Sigmoid colon (tissue), 7 donors: ENCODE measurements around the gene CEP162. TPM values are rescaled to one million over a fixed set of nuclear protein-coding genes. Genes with fewer than 3 reads are reported as not detected.
"Not testable (repeated sequence)": the region's sequence is repeated elsewhere in the genome, so short reads cannot be mapped to it uniquely, and the experiment has no call there.

Experiments
- DNase-seq: peaks from one replicate; pipeline ENCODE4 v3.0.0-alpha.2; 2019
- H3K27ac ChIP-seq, 4 donors: fragments of 200-600 bp; sonication (generic); one replicate each; pipeline ENCODE4 v1.5.1; 2016 to 2019; ENCODE audit warnings: mild to moderate bottlenecking in 1 of 4
- H3K27me3 ChIP-seq, 3 donors: fragments of 200-600 bp; sonication (generic); one replicate each; pipeline ENCODE4 v1.5.1; 2019; ENCODE audit warnings: mild to moderate bottlenecking in 1 of 3
- H3K36me3 ChIP-seq, 4 donors: fragments of 200-600 bp; sonication (generic); one replicate each; pipeline ENCODE4 v1.5.1; 2016 to 2019
- H3K4me1 ChIP-seq, 4 donors: fragments of 200-600 bp; sonication (generic); one replicate each; pipeline ENCODE4 v1.5.1; 2017 to 2019
- H3K4me3 ChIP-seq, 4 donors: fragments of 200-600 bp; sonication (generic); one replicate each; pipeline ENCODE4 v1.5.1; 2017 to 2019; ENCODE audit warnings: mild to moderate bottlenecking in 2 of 4, moderate library complexity in 1 of 4
- H3K9me3 ChIP-seq, 4 donors: fragments of 200-600 bp in 3 of 4; sonication (generic) in 3 of 4; one replicate each; pipeline versions ENCODE4 v1.5.1 to v1.6.1; 2013 to 2019
- EP300 ChIP-seq, 4 donors: sonication (generic); formaldehyde crosslinking; IDR thresholded peaks; one replicate each; pipeline ENCODE4 v1.6.1; 2017; ENCODE audit warnings: antibody characterized with exemption in 4 of 4
- POLR2A ChIP-seq, 2 donors: fragments of 450-650 bp; IDR thresholded peaks; one replicate each; pipeline ENCODE4 v1.6.1; 2016; ENCODE audit warnings: antibody characterized with exemption in 2 of 2, mild to moderate bottlenecking in 2 of 2, moderate library complexity in 2 of 2
- POLR2AphosphoS5 ChIP-seq, 4 donors: sonication (generic); formaldehyde crosslinking; IDR thresholded peaks; one replicate each; pipeline ENCODE4 v1.6.1; 2017; ENCODE audit warnings: antibody characterized with exemption in 4 of 4
- WGBS, 2 donors: extraction: QIAGEN DNeasy Blood & Tissue Kit; methylation state at CpG; one replicate each; pipeline ENCODE4 v1.1.7; 2013; 5-methylcytosine and 5-hydroxymethylcytosine counted together
- intact Hi-C: fragments of 100-400 bp; cut with DNase I; formaldehyde crosslinking; loops from one replicate; pipeline ENCODE4 v1.15.1; 2023
- polyA plus RNA-seq, 3 donors: library from polyadenylated mRNA; stranded (reverse); fragments of 200-250 nt; gene quantifications; one replicate each; pipeline ENCODE4 v1.2.3, GENCODE V29; 2013
- total RNA-seq, 4 donors: library from RNA; depleted of rRNA; stranded (reverse); fragments of >200 nt; gene quantifications; one replicate each; pipeline ENCODE4 v1.1.0, GENCODE V29; 2016
- TF ChIP-seq, protein P1 (sequence below), 4 experiments: fragments of 450-650 bp in 3 of 4; fragments of 200-600 bp in 1 of 4; IDR thresholded peaks; one replicate each; pipeline ENCODE4 v1.5.1; 2016 to 2019; ENCODE audit warnings: antibody characterized with exemption in 4 of 4, mild to moderate bottlenecking in 3 of 4, moderate library complexity in 2 of 4
- donor health status: healthy with polysubstance abuse.
- donor health status: Bipolar disorder and iron deficiency.
- donor health status: healthy.

Gene CEP162
- total and polyA plus RNA-seq, 7 donors: 1.8 to 18.6 (median 12.4) TPM

DNA sequence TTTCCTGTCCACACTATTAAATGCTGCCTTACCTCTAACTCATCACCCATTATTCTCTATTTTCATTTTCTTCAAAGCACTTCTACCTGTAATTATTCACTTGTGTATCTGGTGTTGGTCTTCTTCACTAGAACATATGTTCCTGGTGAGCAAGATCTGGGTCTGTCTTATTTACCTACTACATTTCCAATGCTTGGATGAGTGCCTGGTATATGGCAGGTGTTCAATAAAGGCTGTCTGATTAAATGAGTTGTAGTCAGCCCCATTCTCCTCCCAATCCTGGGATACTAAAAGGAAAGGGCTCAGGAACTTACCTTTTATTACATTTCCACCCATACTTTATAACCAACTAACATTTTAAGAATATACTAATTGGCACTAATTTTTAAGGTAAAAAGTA is 61.0 kb downstream of the CEP162 start:
- Histone ChIP-seq H3K9me3 (no peaks in the 10 kb centered on the region), H3K27ac (no peak overlapping the region), H3K4me3 (no peak overlapping the region), H3K27me3 (no peaks in the 10 kb centered on the region), H3K36me3 (peaks cover 0 to 45% (median 2%) of the 10 kb centered on the region in 4 donors), H3K4me1 (no peaks in the 10 kb centered on the region)
- intact Hi-C loops: no loop called here
- TF ChIP-seq, protein P1, sequence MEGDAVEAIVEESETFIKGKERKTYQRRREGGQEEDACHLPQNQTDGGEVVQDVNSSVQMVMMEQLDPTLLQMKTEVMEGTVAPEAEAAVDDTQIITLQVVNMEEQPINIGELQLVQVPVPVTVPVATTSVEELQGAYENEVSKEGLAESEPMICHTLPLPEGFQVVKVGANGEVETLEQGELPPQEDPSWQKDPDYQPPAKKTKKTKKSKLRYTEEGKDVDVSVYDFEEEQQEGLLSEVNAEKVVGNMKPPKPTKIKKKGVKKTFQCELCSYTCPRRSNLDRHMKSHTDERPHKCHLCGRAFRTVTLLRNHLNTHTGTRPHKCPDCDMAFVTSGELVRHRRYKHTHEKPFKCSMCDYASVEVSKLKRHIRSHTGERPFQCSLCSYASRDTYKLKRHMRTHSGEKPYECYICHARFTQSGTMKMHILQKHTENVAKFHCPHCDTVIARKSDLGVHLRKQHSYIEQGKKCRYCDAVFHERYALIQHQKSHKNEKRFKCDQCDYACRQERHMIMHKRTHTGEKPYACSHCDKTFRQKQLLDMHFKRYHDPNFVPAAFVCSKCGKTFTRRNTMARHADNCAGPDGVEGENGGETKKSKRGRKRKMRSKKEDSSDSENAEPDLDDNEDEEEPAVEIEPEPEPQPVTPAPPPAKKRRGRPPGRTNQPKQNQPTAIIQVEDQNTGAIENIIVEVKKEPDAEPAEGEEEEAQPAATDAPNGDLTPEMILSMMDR (IDR thresholded peaks at IDR 0.05): no peak
- no peak for TF ChIP-seq POLR2AphosphoS5 (IDR thresholded peaks at IDR 0.05)
- TF ChIP-seq POLR2A (IDR thresholded peaks at IDR 0.05): no peak
- no peak for TF ChIP-seq EP300 (IDR thresholded peaks at IDR 0.05)
- no peak for DNase-seq

DNA sequence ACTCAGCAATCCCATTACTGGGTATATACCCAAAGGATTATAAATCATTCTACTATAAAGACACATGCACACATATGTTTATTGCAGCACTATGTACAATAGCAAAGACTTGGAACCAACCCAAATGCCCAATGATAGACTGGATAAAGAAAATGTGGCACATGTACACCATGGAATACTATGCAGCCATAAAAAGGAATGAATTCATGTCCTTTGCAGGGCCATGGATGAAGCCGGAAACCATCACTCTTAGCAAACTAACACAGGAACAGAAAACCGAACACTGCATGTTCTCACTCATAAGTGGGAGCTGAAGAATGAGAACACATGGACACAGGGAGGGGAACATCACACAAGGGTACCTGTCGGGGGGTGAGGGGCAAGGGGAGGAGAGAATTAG is 63.1 kb downstream of the CEP162 start:
- DNase-seq, H3K27me3 ChIP-seq, H3K4me3 ChIP-seq, H3K9me3 ChIP-seq, intact Hi-C loops, H3K27ac ChIP-seq, H3K4me1 ChIP-seq: not testable (repeated sequence)
- peaks cover 0 to 46% (median 4%) of the 10 kb centered on the region in 4 donors for H3K36me3 ChIP-seq
- 98% methylated on average over 3 of the region's 3 CpGs for WGBS, 2 donors

DNA sequence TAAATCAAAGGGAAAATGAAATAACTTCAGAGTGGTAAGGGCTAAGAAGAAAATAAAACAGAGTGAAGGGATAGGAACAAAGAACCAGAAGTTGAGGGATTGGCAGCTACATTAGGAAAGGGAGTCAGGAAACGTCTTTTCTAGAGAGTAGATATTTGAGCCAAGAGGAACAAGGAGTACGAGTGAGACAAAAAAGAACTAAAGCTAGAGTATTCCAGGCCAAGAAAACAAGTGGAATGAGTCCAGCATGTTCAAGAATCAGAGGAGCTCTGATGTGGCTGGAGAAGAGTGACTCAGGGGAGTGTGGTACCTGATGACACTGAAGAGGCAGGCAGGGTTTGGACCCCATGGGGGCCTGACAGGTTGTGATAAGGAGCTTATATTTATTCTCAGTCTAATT is 66.3 kb downstream of the CEP162 start:
- no peak for DNase-seq
- no peaks in the 10 kb centered on the region for H3K9me3 ChIP-seq
- no peaks in the 10 kb centered on the region for H3K27me3 ChIP-seq
- intact Hi-C loops: no loop called here
- TF ChIP-seq POLR2A (IDR thresholded peaks at IDR 0.05) (no peak), POLR2AphosphoS5 (IDR thresholded peaks at IDR 0.05) (no peak), EP300 (IDR thresholded peaks at IDR 0.05) (no peak)
- TF ChIP-seq, protein P1 (IDR thresholded peaks at IDR 0.05): no peak
- H3K4me1 ChIP-seq: no peaks in the 10 kb centered on the region
- no peak overlapping the region for H3K27ac ChIP-seq
- H3K4me3 ChIP-seq: no peak overlapping the region
- 86 to 91% methylated on average over 2 of the region's 2 CpGs for WGBS, 2 donors
- peaks cover 0 to 54% (median 4%) of the 10 kb centered on the region in 4 donors for H3K36me3 ChIP-seq

DNA sequence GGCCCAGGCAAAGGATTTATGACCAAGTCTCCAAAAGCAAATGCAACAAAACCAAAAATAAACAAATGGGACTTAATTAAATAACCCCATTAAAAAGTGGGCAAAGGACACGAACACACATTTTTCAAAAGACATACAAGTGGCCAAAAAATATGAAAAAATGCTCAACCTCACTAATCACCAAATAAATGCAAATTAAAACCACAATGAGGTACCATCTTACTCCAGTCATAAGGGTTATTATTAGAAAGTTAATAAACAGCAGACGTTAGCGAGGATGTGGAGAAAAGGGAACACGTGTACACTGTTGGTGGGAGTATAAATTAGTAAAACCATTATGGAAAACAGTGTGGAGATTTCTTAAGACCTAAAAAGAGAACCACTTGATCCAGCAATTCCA is 71.1 kb downstream of the CEP162 start:
- Histone ChIP-seq H3K4me1 (no peaks in the 10 kb centered on the region), H3K4me3 (no peak overlapping the region), H3K9me3 (no peaks in the 10 kb centered on the region), H3K36me3 (peaks cover 0 to 66% (median 12%) of the 10 kb centered on the region in 4 donors), H3K27ac (no peak overlapping the region), H3K27me3 (no peaks in the 10 kb centered on the region)
- no peak for DNase-seq
- WGBS, 2 donors: 79 to 86% methylated on average over 4 of the region's 4 CpGs
- TF ChIP-seq, protein P1 (IDR thresholded peaks at IDR 0.05): no peak
- TF ChIP-seq POLR2AphosphoS5 (IDR thresholded peaks at IDR 0.05) (no peak), EP300 (IDR thresholded peaks at IDR 0.05) (no peak), POLR2A (IDR thresholded peaks at IDR 0.05) (no peak)
- intact Hi-C loops: no loop called here

DNA sequence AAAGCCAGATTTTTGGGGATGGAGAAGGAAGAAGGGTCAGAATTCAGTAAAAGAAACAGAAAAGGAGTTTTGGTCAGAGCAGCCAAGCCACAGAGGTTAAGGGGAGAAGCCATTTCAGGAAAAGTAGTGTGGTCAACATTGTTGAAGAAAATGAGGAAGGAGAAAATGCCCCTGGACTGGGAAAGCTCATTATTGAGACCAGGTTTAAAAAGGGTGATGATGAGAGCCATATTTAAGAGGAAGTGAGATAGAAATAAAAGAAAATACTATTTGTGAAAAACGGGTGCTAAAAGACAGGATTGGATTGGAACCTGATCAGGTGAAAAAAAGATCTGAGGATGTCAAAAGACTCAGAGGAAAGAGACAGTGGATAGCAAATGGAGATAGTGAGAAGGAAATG is 75.8 kb downstream of the CEP162 start:
- Histone ChIP-seq H3K36me3 (peaks cover 0 to 38% (median 10%) of the 10 kb centered on the region in 4 donors), H3K4me1 (no peaks in the 10 kb centered on the region), H3K27me3 (no peaks in the 10 kb centered on the region), H3K9me3 (no peaks in the 10 kb centered on the region), H3K4me3 (no peak overlapping the region), H3K27ac (no peak overlapping the region)
- intact Hi-C loops: no loop called here
- no peak for DNase-seq
- TF ChIP-seq, protein P1 (IDR thresholded peaks at IDR 0.05): no peak
- TF ChIP-seq POLR2A (IDR thresholded peaks at IDR 0.05): no peak
- TF ChIP-seq POLR2AphosphoS5 (IDR thresholded peaks at IDR 0.05): no peak
- no peak for TF ChIP-seq EP300 (IDR thresholded peaks at IDR 0.05)
- WGBS, 2 donors: 82 to 87% methylated on average over 1 of the region's 1 CpG
